NT2/D1 (cell line): Measurements from ENCODE around the gene PCDHB14.

Experiments
- SUZ12 ChIP-seq: IDR thresholded peaks from 2 replicates; pipeline ENCODE4 v1.6.1; 2011; ENCODE audit not compliant: insufficient read length, insufficient read depth; ENCODE audit errors: extremely low read depth
- YY1 ChIP-seq: IDR thresholded peaks from 2 replicates; pipeline ENCODE4 v1.6.1; 2011; ENCODE audit not compliant: insufficient read length, insufficient read depth
- ZNF274 ChIP-seq: IDR thresholded peaks from 2 replicates; pipeline ENCODE4 v1.6.1; 2011; ENCODE audit warnings: mild to moderate bottlenecking, low read depth, low read length

- no peak for TF ChIP-seq ZNF274
- TF ChIP-seq SUZ12, result no peak
- TF ChIP-seq YY1, result no peak
Observed at GRCh38 chr5:141241496-141241895, 18.4 kb downstream of the PCDHB14 start.
